Mesodermal cell (in vitro differentiated cells): ENCODE data around the gene SYNPO.

Source experiments
- H3K27ac ChIP-seq: 2 replicates; pipeline ENCODE4 v1.7.0; 2013; ENCODE audit warnings: mild to moderate bottlenecking, low read depth, low read length, moderate library complexity; ENCODE audit not compliant: severe bottlenecking
- H3K36me3 ChIP-seq: 2 replicates; pipeline ENCODE4 v1.7.1; 2013; ENCODE audit warnings: mild to moderate bottlenecking, low read length, moderate library complexity; ENCODE audit not compliant: control insufficient read depth, insufficient read depth
- H3K4me1 ChIP-seq: one replicate; pipeline ENCODE4 v1.7.1; 2013; ENCODE audit warnings: mild to moderate bottlenecking, low read length; ENCODE audit not compliant: insufficient read depth, control insufficient read depth, poor library complexity, severe bottlenecking
- H3K4me3 ChIP-seq: 2 replicates; pipeline ENCODE4 v1.7.0; 2013; ENCODE audit warnings: low read length, control low read depth, mild to moderate bottlenecking; ENCODE audit not compliant: insufficient read depth, poor library complexity, severe bottlenecking; ENCODE audit errors: extremely low read depth
- H3K9me3 ChIP-seq: 2 replicates; pipeline ENCODE4 v1.7.1; 2013; ENCODE audit warnings: mild to moderate bottlenecking, low read length, moderate library complexity; ENCODE audit not compliant: control insufficient read depth
- WGBS, 2 experiments: methylation state at CpG; one replicate each; pipeline ENCODE4 v1.1.5; 2013; ENCODE audit warnings: missing lambda C conversion rate in 2 of 2; ENCODE audit not compliant: insufficient coverage in 2 of 2; 5-methylcytosine and 5-hydroxymethylcytosine counted together

The SYNPO gene

DNA sequence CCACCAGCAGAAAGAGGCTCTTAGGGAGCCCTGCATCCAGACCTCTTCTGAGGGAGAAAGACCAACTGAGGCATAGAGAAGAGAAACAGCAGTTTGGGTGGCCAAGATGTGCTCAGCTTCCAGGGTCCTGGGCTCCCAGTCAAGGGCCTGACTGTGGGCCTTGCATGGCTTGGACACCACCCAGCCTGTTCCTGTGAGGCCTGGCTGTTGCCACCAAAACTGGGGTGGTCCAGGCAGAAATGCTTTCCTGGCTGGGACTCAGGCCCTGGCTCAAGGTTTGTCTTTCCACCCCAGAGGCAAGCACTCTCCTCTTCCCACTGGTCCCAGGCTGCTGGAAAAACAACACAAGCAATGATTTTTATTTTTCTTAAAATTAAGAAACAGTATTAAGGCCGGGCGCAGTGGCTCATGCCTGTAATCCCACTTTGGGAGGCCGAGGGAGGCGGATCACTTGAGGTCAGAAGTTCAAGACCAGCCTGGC is 33.9 kb downstream of the SYNPO start:
- peak overlapping the region; percentile 97 for H3K27ac ChIP-seq
- WGBS, 2 experiments, result 80 to 100% methylated on average over 2 to 4 of the region's 4 CpGs
- H3K36me3 ChIP-seq, result peaks cover 21% of the 10 kb centered on the region
- H3K4me1 ChIP-seq, result peaks cover 36% of the 10 kb centered on the region
- H3K9me3 ChIP-seq, result no peaks in the 10 kb centered on the region
- H3K4me3 ChIP-seq, result no peak overlapping the region

- Histone ChIP-seq H3K27ac (no peak overlapping the region), H3K9me3 (no peaks in the 10 kb centered on the region), H3K4me3 (no peak overlapping the region), H3K4me1 (peaks cover 36% of the 10 kb centered on the region), H3K36me3 (peaks cover 21% of the 10 kb centered on the region)
- 87 to 100% methylated on average over 2 to 4 of the region's 6 CpGs for WGBS, 2 experiments
These were observed 34.6 kb downstream of the SYNPO start for GRCh38 chr5:150675069-150675468.

- Histone ChIP-seq H3K9me3 (no peaks in the 10 kb centered on the region), H3K27ac (no peak overlapping the region), H3K4me1 (peaks cover 26% of the 10 kb centered on the region), H3K36me3 (peaks cover 21% of the 10 kb centered on the region), H3K4me3 (no peak overlapping the region)
- 95% methylated on average over 8 of the region's 9 CpGs for WGBS, 2 experiments
These were observed 36.1 kb downstream of the SYNPO start for GRCh38 chr5:150676578-150676977.

GRCh38 chr5:150689120-150689519 is 48.7 kb downstream of the SYNPO start:
- H3K9me3 ChIP-seq, result no peaks in the 10 kb centered on the region
- no peaks in the 10 kb centered on the region for H3K4me1 ChIP-seq
- WGBS, 2 experiments, result 80 to 100% methylated on average over 1 of the region's 1 CpG
- no peak overlapping the region for H3K27ac ChIP-seq
- no peak overlapping the region for H3K4me3 ChIP-seq
- H3K36me3 ChIP-seq, result peaks cover 52% of the 10 kb centered on the region

DNA sequence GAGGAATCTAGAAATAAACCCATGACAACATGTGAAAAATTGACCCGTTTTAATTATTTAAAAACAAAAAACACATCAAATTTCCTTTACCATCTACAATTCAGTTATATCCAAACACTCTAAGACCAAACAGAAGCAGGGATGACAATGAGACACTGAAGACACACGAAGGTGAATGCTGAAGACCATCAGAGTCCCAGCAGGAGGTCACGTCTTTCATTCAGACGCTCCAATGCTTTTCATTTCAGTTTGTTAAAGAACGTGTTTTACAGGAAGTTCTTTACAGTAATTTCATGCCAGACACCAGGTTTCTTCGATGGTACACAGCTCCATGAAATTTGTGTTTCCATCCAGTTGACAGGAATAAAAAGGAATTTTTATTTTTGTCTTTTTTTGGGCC is 50.3 kb downstream of the SYNPO start:
- WGBS, 2 experiments, result 80 to 86% methylated on average over 6 of the region's 6 CpGs
- Histone ChIP-seq H3K27ac (no peak overlapping the region), H3K4me1 (no peaks in the 10 kb centered on the region), H3K4me3 (no peak overlapping the region), H3K36me3 (peaks cover 68% of the 10 kb centered on the region), H3K9me3 (no peaks in the 10 kb centered on the region)

- Histone ChIP-seq H3K27ac (no peak overlapping the region), H3K4me3 (no peak overlapping the region), H3K9me3 (no peaks in the 10 kb centered on the region), H3K36me3 (peaks cover 83% of the 10 kb centered on the region), H3K4me1 (no peaks in the 10 kb centered on the region)
- WGBS, 2 experiments, result 94 to 97% methylated on average over 2 to 3 of the region's 3 CpGs
These were observed 51.8 kb downstream of the SYNPO start for GRCh38 chr5:150692276-150692675.

DNA sequence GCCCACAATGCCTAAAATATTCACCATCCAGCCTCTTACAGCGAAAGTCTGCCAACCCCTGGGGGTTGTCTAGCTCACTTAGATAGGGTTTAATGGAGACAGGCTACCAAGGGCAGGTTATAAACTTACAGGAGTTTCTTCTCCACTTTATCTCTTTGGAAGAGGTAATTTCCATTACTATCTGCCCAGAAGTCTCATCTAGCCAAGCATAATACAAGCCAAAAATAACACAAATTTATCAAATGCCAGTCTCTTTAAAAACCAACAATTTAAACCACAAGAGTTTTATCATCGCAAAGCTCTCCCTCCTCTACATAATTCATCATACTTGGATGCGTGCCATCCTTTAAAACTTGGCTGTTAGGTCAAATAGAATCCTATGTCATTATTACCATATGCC is 54.2 kb downstream of the SYNPO start:
- Histone ChIP-seq H3K9me3 (no peaks in the 10 kb centered on the region), H3K36me3 (peaks cover 89% of the 10 kb centered on the region), H3K4me3 (no peak overlapping the region), H3K4me1 (no peaks in the 10 kb centered on the region), H3K27ac (no peak overlapping the region)
- 100% methylated on average over 3 of the region's 3 CpGs; no CpG with 5 or more reads in 1 of the 2 experiments for WGBS, 2 experiments

GRCh38 chr5:150700246-150700593 is 59.8 kb downstream of the SYNPO start:
- Histone ChIP-seq H3K9me3 (no peaks in the 10 kb centered on the region), H3K36me3 (peaks cover 39% of the 10 kb centered on the region), H3K27ac (peak overlapping the region; percentile 90), H3K4me3 (peak overlapping the region; percentile 95), H3K4me1 (no peaks in the 10 kb centered on the region)
- 7 to 26% methylated on average over 10 to 15 of the region's 15 CpGs for WGBS, 2 experiments

GRCh38 chr5:150700594-150701377 is 60.3 kb downstream of the SYNPO start, which contains the start of gene RBM22:
Gene RBM22, minus strand, starts transcription at chr5:150701062. Its CDS starts 77 bp downstream, at chr5:150700985.
- WGBS, 2 experiments, result 0 to 1% methylated on average over 52 to 53 of the region's 59 CpGs
- H3K4me1 ChIP-seq, result no peaks in the 10 kb centered on the region

GRCh38 chr5:150703762-150704161 is 63.3 kb downstream of the SYNPO start:
- no peaks in the 10 kb centered on the region for H3K4me1 ChIP-seq
- no peaks in the 10 kb centered on the region for H3K9me3 ChIP-seq
- no peak overlapping the region for H3K4me3 ChIP-seq
- H3K36me3 ChIP-seq, result peaks cover 14% of the 10 kb centered on the region
- WGBS, 2 experiments, result 83 to 100% methylated on average over 2 to 3 of the region's 3 CpGs
- no peak overlapping the region for H3K27ac ChIP-seq

More at GRCh38 chr5:150700594-150701377, 60.3 kb downstream of the SYNPO start, which contains the start of gene RBM22:
- peak within 1 kb of the TSS; percentile 95 for H3K4me3 ChIP-seq
- H3K27ac ChIP-seq, result peak within 1 kb of the TSS; percentile 90
- H3K36me3 ChIP-seq, result peaks cover 33% of the 10 kb centered on the region
- no peaks in the 10 kb centered on the region for H3K9me3 ChIP-seq

DNA sequence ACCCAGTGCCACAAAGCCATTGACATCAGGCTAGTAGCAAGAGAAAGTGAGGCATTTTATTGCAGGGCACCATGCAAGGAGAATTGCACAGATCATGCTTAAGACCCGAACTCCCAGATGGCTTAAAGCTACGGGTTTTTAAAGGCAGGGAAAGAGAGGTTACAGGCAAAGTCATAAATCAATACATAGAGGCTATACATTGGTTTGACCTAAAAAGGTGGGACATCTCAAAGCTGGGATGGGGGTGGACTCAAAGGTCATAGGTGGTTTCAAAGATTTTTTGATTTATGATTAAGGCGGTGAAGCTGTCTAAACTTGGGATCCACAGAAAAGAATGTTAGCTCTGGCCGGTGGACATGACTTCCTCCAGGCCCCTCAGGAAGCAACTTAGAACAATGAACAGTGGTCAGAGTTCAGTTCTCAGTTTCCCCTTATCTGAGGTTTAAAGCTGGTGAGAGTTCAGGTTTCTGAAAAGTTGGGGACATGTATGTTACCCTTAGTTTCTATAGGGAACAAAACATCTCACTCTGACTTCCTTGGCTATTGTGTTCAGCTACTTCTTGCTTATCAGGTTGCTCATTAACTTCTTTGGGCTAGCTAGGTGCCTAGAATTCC is 66.4 kb downstream of the SYNPO start:
- no peaks in the 10 kb centered on the region for H3K9me3 ChIP-seq
- no peaks in the 10 kb centered on the region for H3K4me1 ChIP-seq
- WGBS, 2 experiments, result 89% methylated on average over 2 to 3 of the region's 4 CpGs
- no peak overlapping the region for H3K4me3 ChIP-seq
- H3K27ac ChIP-seq, result peak overlapping the region; percentile 30
- H3K36me3 ChIP-seq, result peaks cover 41% of the 10 kb centered on the region
